HEK293 (cell line): ENCODE measurements around the gene DAAM1.

Experiments
- CTCF ChIA-PET: fragments of 350-600 bp; formaldehyde crosslinking; extraction: SDS; loops from one replicate; lab custom pipeline; 2021; ENCODE audit warnings: antibody characterized with exemption; lab: Yijun Ruan, JAX
- POLR2A ChIA-PET: fragments of 300-600 bp; formaldehyde crosslinking; extraction: SDS; loops from one replicate; lab custom pipeline; 2020; ENCODE audit warnings: antibody characterized with exemption, inconsistent platforms; lab: Yijun Ruan, JAX
- H3K27ac ChIP-seq: fragments of 200-500 bp; sonication (Bioruptor generic); 2 replicates; pipeline ENCODE4 v1.5.1; 2014; ENCODE audit warnings: low read depth, low read length, control low read depth, inconsistent platforms; ENCODE audit errors: extremely low read depth
- H3K36me3 ChIP-seq, 2 experiments: fragments of 200-500 bp in 1 of 2; sonication (Bioruptor generic) in 1 of 2; 1 replicate in 1 of 2; 2 replicates in 1 of 2; pipeline ENCODE4 v1.5.1; 2014 to 2017; ENCODE audit warnings: inconsistent platforms in 2 of 2, low read length in 2 of 2; ENCODE audit not compliant: control insufficient read depth in 2 of 2, insufficient read depth in 1 of 2
- H3K4me1 ChIP-seq: fragments of 200-500 bp; sonication (Bioruptor generic); 2 replicates; pipeline ENCODE4 v1.5.1; 2014; ENCODE audit warnings: mild to moderate bottlenecking, low read length, inconsistent platforms; ENCODE audit not compliant: control insufficient read depth, insufficient read depth
- H3K4me3 ChIP-seq: 2 replicates; pipeline ENCODE4 v1.5.1; 2011; ENCODE audit warnings: low read depth, mild to moderate bottlenecking, control low read depth, low read length, moderate library complexity
- H3K9me3 ChIP-seq: fragments of 200-500 bp; sonication (Bioruptor generic); 2 replicates; pipeline ENCODE4 v1.5.1; 2014; ENCODE audit warnings: low read depth, low read length, inconsistent platforms; ENCODE audit not compliant: control insufficient read depth, insufficient read depth
- BCL11B ChIP-seq: fragments of 450-650 bp; formaldehyde crosslinking; IDR thresholded peaks from 2 replicates; pipeline ENCODE4 v1.5.1; 2016; ENCODE audit warnings: low read depth, missing biosample characterization, missing genetic modification characterization
- GLI4 ChIP-seq: fragments of 450-650 bp; formaldehyde crosslinking; IDR thresholded peaks from 2 replicates; pipeline ENCODE4 v1.5.1; 2016; ENCODE audit warnings: missing biosample characterization, missing genetic modification characterization
- GLIS1 ChIP-seq: fragments of 450-650 bp; formaldehyde crosslinking; IDR thresholded peaks from 2 replicates; pipeline ENCODE4 v1.5.1; 2016; ENCODE audit warnings: missing biosample characterization, missing genetic modification characterization
- KLF16 ChIP-seq: fragments of 450-650 bp; formaldehyde crosslinking; IDR thresholded peaks from 2 replicates; pipeline ENCODE4 v1.5.1; 2017; ENCODE audit warnings: missing biosample characterization, missing genetic modification characterization
- PRDM10 ChIP-seq: fragments of 450-650 bp; formaldehyde crosslinking; IDR thresholded peaks from 2 replicates; pipeline ENCODE4 v1.5.1; 2016; ENCODE audit warnings: missing biosample characterization, missing genetic modification characterization
- SP7 ChIP-seq: fragments of 450-650 bp; formaldehyde crosslinking; IDR thresholded peaks from 2 replicates; pipeline ENCODE4 v1.5.1; 2016; ENCODE audit warnings: missing biosample characterization, missing genetic modification characterization
- WT1 ChIP-seq: fragments of 450-650 bp; formaldehyde crosslinking; IDR thresholded peaks from 2 replicates; pipeline ENCODE4 v1.5.1; 2016; ENCODE audit warnings: missing biosample characterization, missing genetic modification characterization
- YY2 ChIP-seq: fragments of 450-650 bp; formaldehyde crosslinking; IDR thresholded peaks from 2 replicates; pipeline ENCODE4 v1.5.1; 2016; ENCODE audit warnings: missing biosample characterization, missing genetic modification characterization
- ZBTB10 ChIP-seq: fragments of 450-650 bp; formaldehyde crosslinking; IDR thresholded peaks from 2 replicates; pipeline ENCODE4 v1.5.1; 2016; ENCODE audit warnings: missing biosample characterization, missing genetic modification characterization
- ZNF132 ChIP-seq: fragments of 450-650 bp; formaldehyde crosslinking; IDR thresholded peaks from 2 replicates; pipeline ENCODE4 v1.5.1; 2017; ENCODE audit warnings: missing biosample characterization, missing genetic modification characterization, borderline replicate concordance
- ZNF19 ChIP-seq: fragments of 450-650 bp; formaldehyde crosslinking; IDR thresholded peaks from 2 replicates; pipeline ENCODE4; 2016; ENCODE audit warnings: missing biosample characterization, missing genetic modification characterization, low read depth
- ZNF221 ChIP-seq: fragments of 450-650 bp; formaldehyde crosslinking; IDR thresholded peaks from 2 replicates; pipeline ENCODE4 v1.5.1; 2017; ENCODE audit warnings: missing biosample characterization, missing genetic modification characterization, borderline replicate concordance
- ZNF24 ChIP-seq: fragments of 450-650 bp; formaldehyde crosslinking; IDR thresholded peaks from 2 replicates; pipeline ENCODE4 v1.5.1; 2016; ENCODE audit warnings: missing biosample characterization, missing genetic modification characterization
- ZNF274 ChIP-seq, 2 experiments: fragments of 200-500 bp in 1 of 2; fragments of 450-650 bp in 1 of 2; sonication (Bioruptor generic) in 1 of 2; formaldehyde crosslinking in 1 of 2; IDR thresholded peaks; 2 replicates each; pipeline versions ENCODE4 v1.5.1 to v1.6.1; 2014 to 2016; ENCODE audit warnings: borderline replicate concordance in 1 of 2, inconsistent platforms in 1 of 2, low read length in 1 of 2, missing biosample characterization in 1 of 2, missing genetic modification characterization in 1 of 2
- ZNF280D ChIP-seq: fragments of 450-650 bp; formaldehyde crosslinking; IDR thresholded peaks from 2 replicates; pipeline ENCODE4 v1.5.1; 2016; ENCODE audit warnings: missing biosample characterization, missing genetic modification characterization
- ZNF324 ChIP-seq: fragments of 450-650 bp; formaldehyde crosslinking; IDR thresholded peaks from 2 replicates; pipeline ENCODE4 v1.5.1; 2016; ENCODE audit warnings: missing biosample characterization, missing genetic modification characterization
- ZNF37A ChIP-seq: fragments of 450-650 bp; IDR thresholded peaks from 2 replicates; pipeline ENCODE4 v1.5.1; 2018; ENCODE audit warnings: missing biosample characterization, missing genetic modification characterization
- ZNF571 ChIP-seq: fragments of 450-650 bp; formaldehyde crosslinking; IDR thresholded peaks from 2 replicates; pipeline ENCODE4 v1.5.0; 2017; ENCODE audit warnings: missing biosample characterization, missing genetic modification characterization
- ZNF629 ChIP-seq: fragments of 450-650 bp; formaldehyde crosslinking; IDR thresholded peaks from 2 replicates; pipeline ENCODE4 v1.5.1; 2017; ENCODE audit warnings: missing biosample characterization, missing genetic modification characterization
- ZNF76 ChIP-seq: fragments of 450-650 bp; formaldehyde crosslinking; IDR thresholded peaks from 2 replicates; pipeline ENCODE4; 2016; ENCODE audit warnings: low read depth, missing biosample characterization, missing genetic modification characterization, borderline replicate concordance
- ZSCAN5A ChIP-seq: fragments of 450-650 bp; formaldehyde crosslinking; IDR thresholded peaks from 2 replicates; pipeline ENCODE4 v1.5.1; 2016; ENCODE audit warnings: missing biosample characterization, missing genetic modification characterization

Gene DAAM1

GRCh38 chr14:59213368-59214315 is 25.2 kb downstream of the DAAM1 start (continued):
- peak; percentile 58 for TF ChIP-seq GLIS1 (tag by site-specific recombination)
- peak; percentile 47 for TF ChIP-seq WT1 (tag by site-specific recombination)
- TF ChIP-seq SP7 (tag by site-specific recombination): peak; percentile 60; the same call in 1 of the 2 replicates
- no peak for TF ChIP-seq PRDM10 (tag by site-specific recombination)
- TF ChIP-seq ZNF37A (tag by site-specific recombination): no peak

- POLR2A ChIA-PET: no interaction called here
- CTCF ChIA-PET: interaction anchor here (0.6 kb wide), 1 partner anchor 102 kb away, joined by 4 read pairs; no protein-coding TSS in a partner anchor
- Histone ChIP-seq H3K4me1 (peaks cover 25% of the 10 kb centered on the region), H3K4me3 (no peak overlapping the region), H3K9me3 (no peaks in the 10 kb centered on the region), H3K27ac (no peak overlapping the region), H3K36me3 (no peaks in the 10 kb centered on the region)
- TF ChIP-seq ZNF274 (IDR thresholded peaks at IDR 0.05; ENCODE audit: low read length) (no peak), ZNF274 (tag by site-specific recombination; IDR thresholded peaks at IDR 0.05; ENCODE audit: borderline replicate concordance) (no peak), YY2 (tag by site-specific recombination) (no peak), ZNF221 (tag by site-specific recombination) (no peak), KLF16 (tag by site-specific recombination) (no peak), ZSCAN5A (tag by site-specific recombination) (no peak), ZNF76 (tag by site-specific recombination) (no peak), ZBTB10 (tag by site-specific recombination) (no peak), ZNF19 (tag by site-specific recombination) (no peak), WT1 (tag by site-specific recombination) (no peak), ZNF324 (tag by site-specific recombination) (no peak), ZNF629 (tag by site-specific recombination) (no peak), ZNF24 (tag by site-specific recombination) (no peak), ZNF280D (no peak), ZNF132 (tag by site-specific recombination) (no peak), GLI4 (tag by site-specific recombination) (no peak), ZNF571 (tag by site-specific recombination) (no peak), BCL11B (tag by site-specific recombination) (no peak)
Observed at GRCh38 chr14:59214702-59215302, 26.3 kb downstream of the DAAM1 start.
